Measurements from ENCODE around the gene SHISAL1. TPM values are rescaled to one million over a fixed set of nuclear protein-coding genes. Genes with fewer than 3 reads are reported as not detected.

SHISAL1 gene
- total RNA-seq, 4 donors from 2014 or later: 6.6 to 20.4 (median 12.4) TPM

GRCh38 chr22:44337678-44338004, 24.9 kb upstream of the SHISAL1 start:
- DNase-seq (ENCODE audit: extremely low spot score): no peak
- H3K4me1 ChIP-seq: peaks cover 9 to 41% (median 32%) of the 10 kb centered on the region in 4 donors
- no peaks in the 10 kb centered on the region for H3K36me3 ChIP-seq
- peaks cover 0 to 10% (median 0%) of the 10 kb centered on the region in 4 donors for H3K27me3 ChIP-seq
- intact Hi-C loops (cut with DNase I): loop anchor here (10.0 kb wide), 2 partner anchors 253 to 343 kb away; no protein-coding TSS in a partner anchor
- no peak overlapping the region for H3K4me3 ChIP-seq
- no peaks in the 10 kb centered on the region for H3K9me3 ChIP-seq
- peak overlapping the region in 1 of 4 donors; percentile 6 for H3K27ac ChIP-seq (replicated peaks in 1 of 4)
- TF ChIP-seq CTCF (IDR thresholded peaks at IDR 0.05) (no peak), POLR2AphosphoS5 (IDR thresholded peaks at IDR 0.05) (no peak), EP300 (IDR thresholded peaks at IDR 0.05) (no peak), POLR2A (IDR thresholded peaks at IDR 0.05; ENCODE audit: low read depth) (no peak)
- 18% methylated on average over 10 of the region's 13 CpGs for WGBS

GRCh38 chr22:44336962-44337677, 24.4 kb upstream of the SHISAL1 start:
- 94% methylated on average over 12 of the region's 21 CpGs for WGBS
- H3K27ac ChIP-seq (replicated peaks in 1 of 4): peak overlapping the region in 1 of 4 donors; percentile 6
- no peak for DNase-seq (ENCODE audit: extremely low spot score)
- H3K4me1 ChIP-seq: peaks cover 7 to 39% (median 31%) of the 10 kb centered on the region in 4 donors
- peaks cover 0 to 15% (median 0%) of the 10 kb centered on the region in 4 donors for H3K27me3 ChIP-seq
- H3K4me3 ChIP-seq: no peak overlapping the region
- H3K36me3 ChIP-seq: no peaks in the 10 kb centered on the region
- no peaks in the 10 kb centered on the region for H3K9me3 ChIP-seq
- intact Hi-C loops (cut with DNase I): loop anchor here (10.0 kb wide), 2 partner anchors 252 to 342 kb away; no protein-coding TSS in a partner anchor
- TF ChIP-seq POLR2A (IDR thresholded peaks at IDR 0.05; ENCODE audit: low read depth): no peak
- no peak for TF ChIP-seq CTCF (IDR thresholded peaks at IDR 0.05)
- no peak for TF ChIP-seq EP300 (IDR thresholded peaks at IDR 0.05)
- no peak for TF ChIP-seq POLR2AphosphoS5 (IDR thresholded peaks at IDR 0.05)

GRCh38 chr22:44335903-44336803, 23.4 kb upstream of the SHISAL1 start:
- no peak overlapping the region for H3K4me3 ChIP-seq
- peaks cover under 1 to 36% (median 27%) of the 10 kb centered on the region in 4 donors for H3K4me1 ChIP-seq
- no peak for DNase-seq (ENCODE audit: extremely low spot score)
- 79% methylated on average over 11 of the region's 11 CpGs for WGBS
- H3K27me3 ChIP-seq: peaks cover 0 to 21% (median under 1%) of the 10 kb centered on the region in 4 donors
- H3K36me3 ChIP-seq: no peaks in the 10 kb centered on the region
- intact Hi-C loops (cut with DNase I): loop anchor here (10.0 kb wide), 2 partner anchors 251 to 341 kb away; no protein-coding TSS in a partner anchor
- no peak overlapping the region for H3K27ac ChIP-seq (replicated peaks in 1 of 4)
- TF ChIP-seq EP300 (IDR thresholded peaks at IDR 0.05): no peak
- no peaks in the 10 kb centered on the region for H3K9me3 ChIP-seq

- no peak for DNase-seq (ENCODE audit: extremely low spot score)
- Histone ChIP-seq H3K27me3 (peaks cover 0 to 30% (median 7%) of the 10 kb centered on the region in 4 donors), H3K9me3 (no peaks in the 10 kb centered on the region), H3K4me1 (peaks cover 6 to 38% (median 34%) of the 10 kb centered on the region in 4 donors), H3K27ac (replicated peaks in 1 of 4) (no peak overlapping the region), H3K36me3 (no peaks in the 10 kb centered on the region), H3K4me3 (no peak overlapping the region)
- 95% methylated on average over 9 of the region's 9 CpGs for WGBS
- intact Hi-C loops (cut with DNase I): loop anchor here (10.0 kb wide), 2 partner anchors 250 to 340 kb away; no protein-coding TSS in a partner anchor
- TF ChIP-seq EP300 (IDR thresholded peaks at IDR 0.05): no peak
- no peak for TF ChIP-seq POLR2AphosphoS5 (IDR thresholded peaks at IDR 0.05)
- TF ChIP-seq POLR2A (IDR thresholded peaks at IDR 0.05; ENCODE audit: low read depth): no peak
- TF ChIP-seq CTCF (IDR thresholded peaks at IDR 0.05): no peak
Observed at GRCh38 chr22:44335066-44335839, 22.5 kb upstream of the SHISAL1 start.
